IMR-90 (cell line): ENCODE measurements around the gene MCM3AP. TPM values are rescaled to one million over a fixed set of nuclear protein-coding genes. Genes with fewer than 3 reads are reported as not detected.

Experiments used
- ATAC-seq: fragments of 200-7000 bp; cut with Tn5 transposase; 2 replicates; pipeline ENCODE4 v1.9.1; 2020; ENCODE audit warnings: low read depth, mild to moderate bottlenecking, moderate library complexity
- BruUV-seq: library from RNA; stranded (reverse); fragments of 400-500 nt; replicated peaks from 2 replicates; lab custom pipeline; 2021; lab: Mats Ljungman, UMichigan
- CTCF ChIA-PET: fragments of 300-600 bp; formaldehyde crosslinking; extraction: SDS; loops from one replicate; lab custom pipeline; 2021; ENCODE audit warnings: antibody characterized with exemption; lab: Yijun Ruan, JAX
- POLR2A ChIA-PET: fragments of 300-600 bp; sonication (Branson Sonifier 250); formaldehyde crosslinking; loops from one replicate; lab custom pipeline; 2022; ENCODE audit warnings: antibody characterized with exemption; ENCODE audit not compliant: unreplicated experiment; lab: Charles Lee
- DNase-seq: peaks from one replicate; pipeline ENCODE4 v3.0.0; 2013
- H2AFZ ChIP-seq: replicated peaks from 2 replicates; pipeline ENCODE3; 2013; ENCODE audit warnings: low read length, mild to moderate bottlenecking; ENCODE audit not compliant: poor library complexity
- H2AK5ac ChIP-seq: 2 replicates; pipeline ENCODE4 v1.6.1; 2013; ENCODE audit warnings: low read depth, low read length, inconsistent platforms
- H2AK9ac ChIP-seq: replicated peaks from 2 replicates; pipeline ENCODE3; 2013; ENCODE audit warnings: mild to moderate bottlenecking, low read depth, low read length, moderate library complexity; ENCODE audit not compliant: poor library complexity
- H2BK120ac ChIP-seq: 2 replicates; pipeline ENCODE4 v1.6.1; 2013; ENCODE audit warnings: low read depth, low read length, inconsistent platforms
- H2BK15ac ChIP-seq: 3 replicates; pipeline ENCODE4 v1.6.1; 2013; ENCODE audit warnings: low read depth, low read length, inconsistent platforms
- H2BK20ac ChIP-seq: 2 replicates; pipeline ENCODE4 v1.6.1; 2013; ENCODE audit warnings: low read depth, mild to moderate bottlenecking, inconsistent platforms, low read length, moderate library complexity
- H2BK5ac ChIP-seq: 2 replicates; pipeline ENCODE4 v1.6.1; 2013; ENCODE audit warnings: mild to moderate bottlenecking, low read depth, low read length, inconsistent platforms; ENCODE audit not compliant: poor library complexity, severe bottlenecking
- H3K14ac ChIP-seq: replicated peaks from 2 replicates; pipeline ENCODE4 v1.6.1; 2013; ENCODE audit warnings: low read depth, low read length, inconsistent platforms
- H3K18ac ChIP-seq: 2 replicates; pipeline ENCODE4 v1.6.1; 2013; ENCODE audit warnings: low read depth, low read length, control low read depth
- H3K23ac ChIP-seq: 2 replicates; pipeline ENCODE4 v1.6.1; 2013; ENCODE audit warnings: low read depth, low read length, inconsistent platforms
- H3K27ac ChIP-seq: 2 replicates; pipeline ENCODE4 v1.5.1; 2013; ENCODE audit warnings: mild to moderate bottlenecking, control low read depth, low read length; ENCODE audit not compliant: insufficient read depth
- H3K27me3 ChIP-seq: 2 replicates; pipeline ENCODE4 v1.6.1; 2013; ENCODE audit warnings: low read length; ENCODE audit not compliant: control insufficient read depth, insufficient read depth
- H3K36me3 ChIP-seq: 2 replicates; pipeline ENCODE4 v1.6.1; 2013; ENCODE audit warnings: low read length, mixed read lengths; ENCODE audit not compliant: control insufficient read depth, insufficient read depth
- H3K4ac ChIP-seq: 2 replicates; pipeline ENCODE4 v1.6.1; 2013; ENCODE audit warnings: low read depth, low read length, inconsistent platforms
- H3K4me1 ChIP-seq: 2 replicates; pipeline ENCODE4 v1.6.1; 2013; ENCODE audit warnings: low read length, mixed read lengths; ENCODE audit not compliant: control insufficient read depth, insufficient read depth
- H3K4me2 ChIP-seq: 2 replicates; pipeline ENCODE4 v1.6.1; 2013; ENCODE audit warnings: low read depth, mild to moderate bottlenecking, control low read depth, low read length, moderate library complexity
- H3K4me3 ChIP-seq: 2 replicates; pipeline ENCODE4 v1.5.1; 2013; ENCODE audit warnings: low read depth, mild to moderate bottlenecking, control low read depth, low read length, moderate library complexity; ENCODE audit not compliant: insufficient read depth
- H3K56ac ChIP-seq: 2 replicates; pipeline ENCODE4 v1.6.1; 2013; ENCODE audit warnings: low read length, inconsistent platforms; ENCODE audit not compliant: insufficient read depth; ENCODE audit errors: extremely low read depth
- H3K79me1 ChIP-seq, 2 experiments: 2 replicates each; pipeline ENCODE4 v1.6.1; 2013; ENCODE audit warnings: low read length in 2 of 2, inconsistent platforms in 1 of 2, low read depth in 1 of 2
- H3K9ac ChIP-seq: 2 replicates; pipeline ENCODE4 v1.6.1; 2013; ENCODE audit warnings: low read depth, low read length, control low read depth
- H3K9me1 ChIP-seq: 2 replicates; pipeline ENCODE4 v1.6.1; 2013; ENCODE audit warnings: low read length, inconsistent platforms; ENCODE audit not compliant: insufficient read depth
- H3K9me3 ChIP-seq: 2 replicates; pipeline ENCODE4 v1.6.1; 2013; ENCODE audit warnings: low read length; ENCODE audit not compliant: control insufficient read depth, insufficient read depth
- H4K20me1 ChIP-seq: 2 replicates; pipeline ENCODE4 v1.6.1; 2013; ENCODE audit warnings: low read length, inconsistent platforms; ENCODE audit not compliant: insufficient read depth
- H4K5ac ChIP-seq: 2 replicates; pipeline ENCODE4 v1.6.1; 2013; ENCODE audit warnings: mild to moderate bottlenecking, low read depth, low read length, control low read depth
- H4K8ac ChIP-seq, 2 experiments: 2 replicates each; pipeline ENCODE4 v1.6.1; 2013; ENCODE audit warnings: low read depth in 2 of 2, low read length in 2 of 2, control low read depth in 1 of 2, inconsistent platforms in 1 of 2
- H4K91ac ChIP-seq: 2 replicates; pipeline ENCODE4 v1.6.1; 2013; ENCODE audit warnings: low read depth, low read length, inconsistent platforms; ENCODE audit not compliant: insufficient read depth
- BHLHE40 ChIP-seq: fragments of 150-350 bp; IDR thresholded peaks from 2 replicates; pipeline ENCODE4 v1.6.1; 2016; ENCODE audit warnings: mild to moderate bottlenecking, low read depth, low read length
- CEBPB ChIP-seq: IDR thresholded peaks from 2 replicates; pipeline ENCODE4 v1.6.1; 2012; ENCODE audit warnings: low read depth, low read length, improper control_type of control experiment
- CHD1 ChIP-seq: IDR thresholded peaks from 2 replicates; pipeline ENCODE4 v1.6.1; 2012; ENCODE audit warnings: low read depth, low read length, improper control_type of control experiment
- CTCF ChIP-seq: conservative IDR thresholded peaks from 2 replicates; pipeline ENCODE4 v1.5.1; 2012; ENCODE audit warnings: mild to moderate bottlenecking, low read depth, low read length, improper control_type of control experiment
- ELK1 ChIP-seq: fragments of 150-350 bp; IDR thresholded peaks from 2 replicates; pipeline ENCODE4 v1.6.1; 2016; ENCODE audit warnings: low read depth, mild to moderate bottlenecking, low read length, moderate library complexity, borderline replicate concordance
- FOS ChIP-seq: fragments of 150-350 bp; IDR thresholded peaks from 2 replicates; pipeline ENCODE4 v1.6.1; 2016; ENCODE audit warnings: low read depth, low read length
- MAFK ChIP-seq: IDR thresholded peaks from 2 replicates; pipeline ENCODE4 v1.6.1; 2012; ENCODE audit warnings: low read depth, low read length, improper control_type of control experiment
- MAZ ChIP-seq: IDR thresholded peaks from 2 replicates; pipeline ENCODE4 v1.6.1; 2012; ENCODE audit warnings: low read depth, mild to moderate bottlenecking, low read length, improper control_type of control experiment, moderate library complexity, borderline replicate concordance
- MXI1 ChIP-seq: IDR thresholded peaks from 2 replicates; pipeline ENCODE4 v1.6.1; 2012; ENCODE audit warnings: low read depth, mild to moderate bottlenecking, low read length, moderate library complexity, borderline replicate concordance
- NFE2L2 ChIP-seq: fragments of 150-350 bp; IDR thresholded peaks from 2 replicates; pipeline ENCODE4 v1.6.1; 2016; ENCODE audit warnings: low read depth, mild to moderate bottlenecking, low read length
- POLR2A ChIP-seq: IDR thresholded peaks from 2 replicates; pipeline ENCODE4 v1.6.1; 2012; ENCODE audit warnings: mild to moderate bottlenecking, low read depth, low read length
- RAD21 ChIP-seq: IDR thresholded peaks from 2 replicates; pipeline ENCODE4 v1.6.1; 2012; ENCODE audit warnings: low read length, improper control_type of control experiment
- RCOR1 ChIP-seq: IDR thresholded peaks from 2 replicates; pipeline ENCODE4 v1.6.1; 2012; ENCODE audit warnings: mild to moderate bottlenecking, low read length, improper control_type of control experiment; ENCODE audit not compliant: insufficient replicate concordance
- SMC3 ChIP-seq: fragments of 150-350 bp; IDR thresholded peaks from 2 replicates; pipeline ENCODE4 v1.6.1; 2016; ENCODE audit warnings: low read depth, mild to moderate bottlenecking, antibody characterized with exemption, low read length, moderate library complexity
- WGBS, 2 experiments: methylation state at CpG; one replicate each; pipeline versions ENCODE4 v1.1.5 to v1.1.7; 2013; ENCODE audit warnings: missing lambda C conversion rate in 2 of 2; ENCODE audit not compliant: insufficient read length in 1 of 2; ENCODE audit errors: extremely low coverage in 2 of 2; 5-methylcytosine and 5-hydroxymethylcytosine counted together
- dilution Hi-C: fragments of 300-500 bp; cut with HindIII; formaldehyde crosslinking; loops from one replicate; pipeline ENCODE4 v1.14.3; 2018; ENCODE audit warnings: low sequenced_read_pairs; ENCODE audit not compliant: unreplicated experiment
- in situ Hi-C: fragments of 300-500 bp; cut with MboI; formaldehyde crosslinking; loops from 3 replicates; pipeline ENCODE4 v1.14.3; 2019; ENCODE audit warnings: low sequenced_read_pairs, inconsistent platforms, mixed read lengths
- intact Hi-C: fragments of 100-400 bp; cut with micrococcal nuclease; formaldehyde crosslinking; loops from 2 replicates; pipeline ENCODE4 v1.10.0; 2022
- polyA plus RNA-seq, 3 experiments: library from polyadenylated mRNA; depleted of rRNA; stranded (reverse); fragments of >200 nt; gene quantifications; 2 replicates each; pipeline ENCODE4 v1.2.3, GENCODE V29; 2012; ENCODE audit warnings: low replicate concordance in 1 of 3
- total RNA-seq: library from RNA; depleted of rRNA; stranded (reverse); fragments of >200 nt; gene quantifications from 2 replicates; pipeline ENCODE4 v1.2.3, GENCODE V29; 2012
- TF ChIP-seq, protein P1 (sequence below): fragments of 150-350 bp; IDR thresholded peaks from 2 replicates; pipeline ENCODE4 v1.6.1; 2017; ENCODE audit warnings: mild to moderate bottlenecking, antibody characterized with exemption, low read length, low read depth

Gene MCM3AP
- total and polyA plus RNA-seq, 2 of the 4 experiments (the other 2 are of a cell fraction), result 46.5 to 63.1 TPM

GRCh38 chr21:46254208-46254975 lies 31.0 kb downstream of the MCM3AP start:
- 91% methylated on average over 7 of the region's 12 CpGs; no CpG with 5 or more reads in 1 of the 2 experiments for WGBS, 2 experiments
- POLR2A ChIA-PET, result no interaction called here
- H3K36me3 ChIP-seq, result peaks cover 72% of the 10 kb centered on the region
- TF ChIP-seq RAD21 (no peak), CHD1 (no peak), NFE2L2 (no peak), MXI1 (no peak), CTCF (no peak), SMC3 (no peak), POLR2A (no peak), FOS (no peak), MAZ (no peak), BHLHE40 (no peak), RCOR1 (no peak), CEBPB (no peak), ELK1 (no peak), MAFK (no peak)
- TF ChIP-seq, protein P1, sequence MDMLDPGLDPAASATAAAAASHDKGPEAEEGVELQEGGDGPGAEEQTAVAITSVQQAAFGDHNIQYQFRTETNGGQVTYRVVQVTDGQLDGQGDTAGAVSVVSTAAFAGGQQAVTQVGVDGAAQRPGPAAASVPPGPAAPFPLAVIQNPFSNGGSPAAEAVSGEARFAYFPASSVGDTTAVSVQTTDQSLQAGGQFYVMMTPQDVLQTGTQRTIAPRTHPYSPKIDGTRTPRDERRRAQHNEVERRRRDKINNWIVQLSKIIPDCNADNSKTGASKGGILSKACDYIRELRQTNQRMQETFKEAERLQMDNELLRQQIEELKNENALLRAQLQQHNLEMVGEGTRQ, result no peak

More at GRCh38 chr21:46254208-46254975, 31.0 kb downstream of the MCM3AP start:
- no peak overlapping the region for H2AK5ac ChIP-seq
- dilution Hi-C loops, result no loop called here
- no peaks in the 10 kb centered on the region for H3K4me1 ChIP-seq
- H3K4ac ChIP-seq, result no peak overlapping the region
- H3K9me3 ChIP-seq, result no peaks in the 10 kb centered on the region
- no peak overlapping the region for H3K23ac ChIP-seq
- intact Hi-C loops, result no loop called here
- no peak overlapping the region for H3K27ac ChIP-seq
- H3K4me2 ChIP-seq, result no peak overlapping the region
- H4K8ac ChIP-seq, result no peak overlapping the region
- H2BK15ac ChIP-seq, result no peak overlapping the region
- no peak overlapping the region for H3K4me3 ChIP-seq
- H4K91ac ChIP-seq, result no peak overlapping the region
- H2AK9ac ChIP-seq, result no peak overlapping the region
- DNase-seq (no peak), ATAC-seq (no peak)
- H3K27me3 ChIP-seq, result no peaks in the 10 kb centered on the region
- H3K18ac ChIP-seq, result no peak overlapping the region
- H3K14ac ChIP-seq, result no peak overlapping the region
- no peaks in the 10 kb centered on the region; the same call in none of the 2 replicates for H4K20me1 ChIP-seq
- in situ Hi-C loops, result no loop called here
- CTCF ChIA-PET, result no interaction called here
- no peaks in the 10 kb centered on the region for H3K9me1 ChIP-seq
- no TSS peak for BruUV-seq
- peaks cover 5 to 35% of the 10 kb centered on the region in 2 experiments; a peak in 3 of 4 replicates for H3K79me1 ChIP-seq
- no peak overlapping the region for H3K56ac ChIP-seq
- H3K9ac ChIP-seq, result no peak overlapping the region
- no peak overlapping the region for H4K5ac ChIP-seq
- no peak overlapping the region for H2AFZ ChIP-seq
- no peak overlapping the region for H2BK120ac ChIP-seq
- no peak overlapping the region for H2BK5ac ChIP-seq
- H2BK20ac ChIP-seq, result no peak overlapping the region
